Measurements from ENCODE around the gene NCBP2L. TPM values are rescaled to one million over a fixed set of nuclear protein-coding genes. Genes with fewer than 3 reads are reported as not detected.

NCBP2L gene
- total and polyA plus RNA-seq, 2 of the 8 experiments (the other 6 are each of a cell fraction or from before 2014, with no cell fraction given): not detected

- TF ChIP-seq CHD7 (IDR thresholded peaks at IDR 0.05; ENCODE audit: insufficient replicate concordance, low read length): no peak
- TF ChIP-seq EZH2 (IDR thresholded peaks at IDR 0.05; ENCODE audit: low read depth, low read length, severe bottlenecking): no peak
- TF ChIP-seq TBP (IDR thresholded peaks at IDR 0.05; ENCODE audit: low read depth, low read length): no peak
- TF ChIP-seq JUND (IDR thresholded peaks at IDR 0.05; ENCODE audit: low read length): no peak
- TF ChIP-seq TAF1 (IDR thresholded peaks at IDR 0.05; ENCODE audit: low read depth, low read length): no peak
- TF ChIP-seq KDM5A (IDR thresholded peaks at IDR 0.05; ENCODE audit: low read length): no peak
- no peak for TF ChIP-seq CEBPB (IDR thresholded peaks at IDR 0.05; ENCODE audit: low read depth, low read length)
Observed at GRCh38 chrX:107823042-107823441, 45.5 kb downstream of the NCBP2L start (continued).
